Measurements from ENCODE around the gene EBI3. TPM values are rescaled to one million over a fixed set of nuclear protein-coding genes. Genes with fewer than 3 reads are reported as not detected.
"Not testable (repeated sequence)": the region's sequence is repeated elsewhere in the genome, so short reads cannot be mapped to it uniquely, and the experiment has no call there.

The EBI3 gene
- total RNA-seq, 2 experiments from 2014 or later: 7.2 to 7.3 TPM

GRCh38 chr19:4279267-4279529 lies 49.9 kb downstream of the EBI3 start:
- CTCF ChIA-PET: no interaction called here
- ATAC-seq (no peak), DNase-seq (no peak)
- Mint-ChIP-seq H3K9me3 (no peaks in the 10 kb centered on the region), H3K4me1 (ENCODE audit: low read depth) (peaks cover 7% of the 10 kb centered on the region), H3K36me3 (ENCODE audit: low read depth) (no peaks in the 10 kb centered on the region), H3K27me3 (peaks cover 13% of the 10 kb centered on the region), H3K27ac (no peak overlapping the region), H3K4me3 (no peak overlapping the region)
- TF ChIP-seq, protein P1, sequence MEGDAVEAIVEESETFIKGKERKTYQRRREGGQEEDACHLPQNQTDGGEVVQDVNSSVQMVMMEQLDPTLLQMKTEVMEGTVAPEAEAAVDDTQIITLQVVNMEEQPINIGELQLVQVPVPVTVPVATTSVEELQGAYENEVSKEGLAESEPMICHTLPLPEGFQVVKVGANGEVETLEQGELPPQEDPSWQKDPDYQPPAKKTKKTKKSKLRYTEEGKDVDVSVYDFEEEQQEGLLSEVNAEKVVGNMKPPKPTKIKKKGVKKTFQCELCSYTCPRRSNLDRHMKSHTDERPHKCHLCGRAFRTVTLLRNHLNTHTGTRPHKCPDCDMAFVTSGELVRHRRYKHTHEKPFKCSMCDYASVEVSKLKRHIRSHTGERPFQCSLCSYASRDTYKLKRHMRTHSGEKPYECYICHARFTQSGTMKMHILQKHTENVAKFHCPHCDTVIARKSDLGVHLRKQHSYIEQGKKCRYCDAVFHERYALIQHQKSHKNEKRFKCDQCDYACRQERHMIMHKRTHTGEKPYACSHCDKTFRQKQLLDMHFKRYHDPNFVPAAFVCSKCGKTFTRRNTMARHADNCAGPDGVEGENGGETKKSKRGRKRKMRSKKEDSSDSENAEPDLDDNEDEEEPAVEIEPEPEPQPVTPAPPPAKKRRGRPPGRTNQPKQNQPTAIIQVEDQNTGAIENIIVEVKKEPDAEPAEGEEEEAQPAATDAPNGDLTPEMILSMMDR (IDR thresholded peaks at IDR 0.05): no peak
- intact Hi-C loops (cut with micrococcal nuclease): no loop called here
- POLR2A ChIA-PET: no interaction called here

DNA sequence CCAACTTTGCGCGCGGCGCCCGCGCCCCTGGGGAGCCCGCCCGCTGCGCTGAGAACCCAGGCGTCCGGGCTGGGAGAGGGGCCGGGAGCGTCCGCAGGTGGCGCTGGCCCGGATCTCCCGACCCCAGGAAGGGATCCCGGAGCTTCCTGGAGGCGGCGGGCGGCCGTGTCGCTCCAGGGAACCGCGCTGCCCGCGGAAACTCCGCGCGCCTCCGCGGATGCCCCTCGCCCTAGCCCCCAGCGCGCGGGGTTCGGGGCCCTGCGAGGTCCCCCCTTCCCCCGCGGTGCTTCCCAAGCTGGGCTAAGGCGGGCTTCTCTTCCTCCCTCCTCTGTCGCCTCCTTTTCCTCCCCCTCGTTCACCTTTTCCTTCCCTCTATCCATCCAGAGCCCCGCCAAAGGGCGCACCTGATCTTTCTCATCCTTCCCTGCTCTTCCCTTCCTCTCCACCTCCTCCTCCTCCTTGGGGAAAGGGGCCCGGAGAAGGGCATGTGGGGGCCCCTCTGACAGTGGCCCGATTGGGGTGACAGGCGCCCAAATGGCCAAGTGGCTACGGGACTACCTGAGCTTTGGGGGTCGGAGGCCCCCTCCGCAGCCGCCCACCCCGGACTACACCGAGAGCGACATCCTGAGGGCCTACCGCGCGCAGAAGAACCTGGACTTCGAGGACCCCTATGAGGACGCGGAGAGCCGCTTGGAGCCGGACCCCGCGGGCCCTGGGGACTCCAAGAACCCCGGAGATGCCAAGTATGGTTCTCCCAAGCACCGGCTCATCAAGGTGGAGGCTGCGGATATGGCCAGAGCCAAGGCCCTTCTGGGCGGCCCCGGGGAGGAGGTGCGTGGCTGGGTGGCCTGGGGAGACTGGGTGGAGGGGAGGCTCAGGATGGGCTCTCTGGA lies 50.5 kb downstream of the EBI3 start:
- intact Hi-C loops (cut with micrococcal nuclease): no loop called here

DNA sequence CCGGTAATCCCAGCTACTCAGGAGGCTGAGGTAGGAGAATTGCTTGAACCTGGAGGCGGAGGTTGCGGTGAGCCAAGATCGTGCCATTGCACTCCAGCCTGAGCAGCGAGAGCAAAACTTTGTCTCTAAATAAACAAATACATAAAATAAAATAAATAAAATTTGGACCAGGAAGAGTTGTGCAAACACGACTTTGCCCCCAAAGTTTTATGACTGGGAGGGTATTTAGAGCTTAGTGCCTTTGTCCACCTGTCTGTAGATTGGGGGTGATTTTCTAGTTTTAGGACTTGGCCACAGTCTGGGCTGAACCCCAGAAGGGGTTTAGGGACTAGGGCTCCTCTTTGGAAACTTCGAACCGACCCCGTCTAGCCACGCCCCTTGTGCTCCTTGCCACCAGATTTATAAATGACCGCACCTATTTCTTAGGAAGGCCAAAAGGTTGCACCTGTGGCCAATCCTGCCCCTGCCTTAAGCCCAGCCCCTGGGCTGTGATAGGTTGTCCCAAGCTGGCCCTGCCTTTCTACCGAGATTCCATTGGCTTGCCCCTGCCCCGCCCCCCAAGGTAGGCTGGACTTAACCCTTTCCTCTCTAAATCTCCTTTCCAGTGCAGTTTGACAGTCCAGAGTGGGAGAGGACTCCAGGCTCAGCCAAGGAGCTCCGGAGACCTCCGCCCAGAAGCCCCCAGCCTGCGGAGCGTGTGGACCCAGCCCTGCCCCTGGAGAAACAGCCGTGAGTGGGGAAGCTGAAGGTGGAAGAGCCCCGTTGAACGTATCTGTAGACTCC lies 55.0 kb downstream of the EBI3 start:
- ATAC-seq (peak; percentile 53), DNase-seq (no peak)
- TF ChIP-seq, protein P1 (IDR thresholded peaks at IDR 0.05): no peak
- Mint-ChIP-seq H3K4me1 (ENCODE audit: low read depth) (peaks cover 3% of the 10 kb centered on the region), H3K27ac (no peak overlapping the region), H3K27me3 (peaks cover 10% of the 10 kb centered on the region), H3K9me3 (no peaks in the 10 kb centered on the region), H3K36me3 (ENCODE audit: low read depth) (no peaks in the 10 kb centered on the region), H3K4me3 (no peak overlapping the region)
- intact Hi-C loops (cut with micrococcal nuclease): no loop called here
- POLR2A ChIA-PET: no interaction called here
- CTCF ChIA-PET: interaction anchor here (0.9 to 1.2 kb wide), 3 partner anchors 18 to 96 kb away, joined by 3 to 5 read pairs (median 4); no protein-coding TSS in a partner anchor

More for the DNA sequence above, 50.5 kb downstream of the EBI3 start:
- TF ChIP-seq, protein P1 (IDR thresholded peaks at IDR 0.05): no peak
- peak; percentile 30 for ATAC-seq
- ChIA-PET CTCF (interaction anchor here (1.0 kb wide), 1 partner anchor 13 kb away, joined by 4 read pairs; no protein-coding TSS in a partner anchor), POLR2A (interaction anchor here (0.8 to 1.2 kb wide), 2 partner anchors 8 to 95 kb away, joined by 3 to 4 read pairs; no protein-coding TSS in a partner anchor)
- Mint-ChIP-seq H3K4me1 (ENCODE audit: low read depth) (peaks cover 7% of the 10 kb centered on the region), H3K4me3 (no peak overlapping the region), H3K36me3 (ENCODE audit: low read depth) (no peaks in the 10 kb centered on the region), H3K27me3 (peaks cover 13% of the 10 kb centered on the region), H3K27ac (no peak overlapping the region), H3K9me3 (no peaks in the 10 kb centered on the region)
- no peak for DNase-seq

GRCh38 chr19:4284974-4285373 lies 55.7 kb downstream of the EBI3 start:
- Mint-ChIP-seq H3K36me3 (ENCODE audit: low read depth) (no peaks in the 10 kb centered on the region), H3K4me3 (no peak overlapping the region), H3K27me3 (peaks cover 7% of the 10 kb centered on the region), H3K27ac (no peak overlapping the region), H3K9me3 (no peaks in the 10 kb centered on the region), H3K4me1 (ENCODE audit: low read depth) (no peaks in the 10 kb centered on the region)
- TF ChIP-seq, protein P1 (IDR thresholded peaks at IDR 0.05): no peak
- DNase-seq (no peak), ATAC-seq (no peak)
- ChIA-PET CTCF (interaction anchor here (0.9 to 1.2 kb wide), 2 partner anchors 18 to 68 kb away, joined by 4 to 5 read pairs; no protein-coding TSS in a partner anchor), POLR2A (no interaction called here)
- intact Hi-C loops (cut with micrococcal nuclease): no loop called here

DNA sequence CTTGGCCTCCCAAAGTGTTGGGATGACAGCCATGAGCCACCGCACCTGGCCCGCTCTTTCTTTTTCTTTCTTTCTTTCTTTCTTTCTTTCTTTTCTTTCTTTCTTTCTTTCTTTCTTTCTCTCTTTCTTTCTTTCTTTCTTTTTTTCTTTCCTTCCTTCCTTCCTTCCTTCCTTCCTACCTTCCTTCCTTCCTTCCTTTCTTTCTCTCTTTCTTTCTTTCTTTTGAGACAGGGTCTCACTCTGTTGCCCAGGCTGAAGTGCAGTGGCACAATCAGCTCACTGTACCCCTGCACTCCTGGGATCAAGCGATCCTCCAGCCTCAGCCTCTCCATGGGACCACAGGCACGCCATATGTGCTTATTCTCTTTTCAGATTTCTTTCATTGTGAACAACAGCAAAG lies 56.8 kb downstream of the EBI3 start:
- POLR2A ChIA-PET, H3K4me3 Mint-ChIP-seq, CTCF ChIA-PET: not testable (repeated sequence)

More for the DNA sequence above, 56.8 kb downstream of the EBI3 start:
- H3K9me3 Mint-ChIP-seq; H3K36me3 Mint-ChIP-seq (ENCODE audit: low read depth); intact Hi-C loops (cut with micrococcal nuclease); H3K27me3 Mint-ChIP-seq; ATAC-seq; DNase-seq; H3K27ac Mint-ChIP-seq; H3K4me1 Mint-ChIP-seq (ENCODE audit: low read depth): not testable (repeated sequence)

Other genes with a start within 250 kb of the EBI3 start
- 1,000 to 10,000 TPM; 3,533 to 3,625 TPM for gene EEF2, start 244.1 kb upstream of the EBI3 start, total RNA-seq
- 10 to 100 TPM; 22.2 TPM for gene PIAS4, start 221.8 kb upstream of the EBI3 start, total RNA-seq
- 10 to 100 TPM; 46.6 TPM for gene ZBTB7A, start 162.6 kb upstream of the EBI3 start, total RNA-seq
- 100 to 1,000 TPM; 141 to 145 TPM for gene MAP2K2, start 105.4 kb upstream of the EBI3 start, total RNA-seq
- not detected for gene CREB3L3, start 75.9 kb upstream of the EBI3 start, total RNA-seq
- 10 to 100 TPM; 26.9 to 28.3 TPM for gene SIRT6, start 47.0 kb upstream of the EBI3 start, total RNA-seq
- gene ANKRD24, start 46.8 kb upstream of the EBI3 start, total RNA-seq: 1 to 10 TPM; 1.6 to 1.8 TPM
- 10 to 100 TPM; 25.5 to 25.8 TPM for gene YJU2, start 17.6 kb downstream of the EBI3 start, total RNA-seq
- gene SHD, start 49.7 kb downstream of the EBI3 start, total RNA-seq: not detected
- gene TMIGD2, start 72.9 kb downstream of the EBI3 start, total RNA-seq: 10 to 100 TPM; 13.6 to 14.8 TPM
- 10 to 100 TPM; 19.7 to 22.0 TPM for gene FSD1, start 75.1 kb downstream of the EBI3 start, total RNA-seq
- gene STAP2, start 109.3 kb downstream of the EBI3 start, total RNA-seq: 10 to 100 TPM in 1 of 2 experiments, 1 to 10 TPM in 1; 9.6 to 14.6 TPM
- gene MPND, start 114.0 kb downstream of the EBI3 start, total RNA-seq: 10 to 100 TPM; 15.5 to 16.6 TPM
- 10 to 100 TPM; 53.1 to 59.2 TPM for gene SH3GL1, start 171.0 kb downstream of the EBI3 start, total RNA-seq
- 10 to 100 TPM; 78.3 to 80.5 TPM for gene CHAF1A, start 173.1 kb downstream of the EBI3 start, total RNA-seq
- gene UBXN6, start 228.3 kb downstream of the EBI3 start, total RNA-seq: 10 to 100 TPM; 35.8 to 36.5 TPM
- 10 to 100 TPM; 37.5 to 44.0 TPM for gene HDGFL2, start 242.8 kb downstream of the EBI3 start, total RNA-seq

All from activated CD8-positive, alpha-beta T cell treated with anti-CD3 and anti-CD28 coated beads for 36 hours (primary cell).